ENCODE results near the gene PDCD2L. TPM values are rescaled to one million over a fixed set of nuclear protein-coding genes. Genes with fewer than 3 reads are reported as not detected.

The PDCD2L gene
- total RNA-seq, 1 experiment from 2014 or later = 43.3 TPM

DNA sequence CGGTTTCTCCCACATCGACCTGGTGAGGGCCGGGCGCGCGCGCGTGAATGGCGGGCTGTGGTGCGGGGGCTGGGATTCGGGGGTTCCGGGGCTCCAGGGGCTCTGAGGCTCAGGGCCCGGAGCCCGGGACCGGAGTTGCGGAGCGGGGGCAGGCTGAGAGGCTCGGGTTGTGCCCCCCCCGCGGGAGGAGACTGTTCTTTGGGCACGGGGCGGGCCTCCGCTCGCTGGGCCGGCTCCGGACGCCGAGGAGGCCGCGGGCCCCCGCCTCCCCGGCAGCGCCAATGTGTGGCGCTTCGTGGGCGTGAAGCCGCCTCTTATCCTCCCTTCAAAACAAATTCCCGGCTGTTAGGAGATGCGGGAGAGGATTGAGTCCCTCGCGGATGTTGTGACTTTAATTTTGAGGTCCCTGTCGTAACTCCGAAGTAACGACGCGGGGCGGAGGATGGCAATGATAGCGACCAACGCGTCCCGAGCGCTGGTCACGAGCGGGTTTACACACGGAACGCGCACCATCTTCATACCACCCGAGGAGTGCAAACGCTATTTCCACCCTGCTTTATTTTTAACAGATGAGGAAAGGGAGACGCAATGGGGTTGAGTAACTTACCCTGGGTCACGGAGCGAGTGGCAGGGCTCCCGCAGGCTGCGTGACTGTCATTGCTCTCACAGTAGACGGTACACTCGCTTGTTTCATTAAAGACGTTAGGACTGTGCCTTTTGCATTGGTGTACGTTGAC, 24.5 kb downstream of the PDCD2L start:
- no peak overlapping the region for H2AK5ac ChIP-seq (ENCODE audit: insufficient read length, low read length)
- Mint-ChIP-seq H3K9me3 (no peaks in the 10 kb centered on the region), H3K4me1 (peaks cover 15 to 24% of the 10 kb centered on the region in 2 experiments), H3K4me3 (peak overlapping the region; percentile 97 to 98), H3K36me3 (ENCODE audit: insufficient read depth in 1 of 3, low read depth in 3 of 3) (peaks cover 15 to 52% (median 40%) of the 10 kb centered on the region in 3 experiments), H3K27ac (peak overlapping the region; percentile 63 to 97 (median 95); a peak in 6 of 7 replicates), H3K27me3 (ENCODE audit: low read depth) (no peaks in the 10 kb centered on the region; the same call in 1 of the 2 replicates)
- H4K5ac ChIP-seq (ENCODE audit: insufficient read length, low read depth, low read length) = no peak overlapping the region
- H3K4me2 ChIP-seq (ENCODE audit: insufficient read depth, insufficient read length, low read length) = peak overlapping the region; percentile 98
- no peak overlapping the region for H2BK120ac ChIP-seq (ENCODE audit: low read depth, low read length, poor library complexity, severe bottlenecking)
- no peak overlapping the region for H2BK12ac ChIP-seq (ENCODE audit: insufficient read length, low read depth, low read length)
- H3K27ac ChIP-seq (ENCODE audit: insufficient read length, low read depth, low read length) = no peak overlapping the region
- H2AFZ ChIP-seq (ENCODE audit: low read length) = no peak overlapping the region
- no peak overlapping the region for H2BK15ac ChIP-seq (ENCODE audit: low read depth, low read length)
- H3K18ac ChIP-seq (ENCODE audit: insufficient read length, low read depth, low read length) = peak overlapping the region; percentile 30
- H3K4me1 ChIP-seq (ENCODE audit: insufficient read depth, low read length) = no peaks in the 10 kb centered on the region; the same call in 1 of the 2 replicates
- H3K79me2 ChIP-seq (ENCODE audit: insufficient read depth, low read length) = peaks cover 35% of the 10 kb centered on the region; the same call in 1 of the 2 replicates
- no peaks in the 10 kb centered on the region for H3K9me3 ChIP-seq (ENCODE audit: control insufficient read depth, low read depth, low read length)
- no peak overlapping the region for H4K8ac ChIP-seq (replicated peaks; ENCODE audit: insufficient read length, low read depth, low read length)
- H3K4ac ChIP-seq (ENCODE audit: low read depth, low read length) = no peak overlapping the region
- no peak overlapping the region for H3T11ph ChIP-seq (ENCODE audit: low read length)
- no peaks in the 10 kb centered on the region for H3K27me3 ChIP-seq (ENCODE audit: insufficient read depth, low read length)
- H3K23me2 ChIP-seq (ENCODE audit: insufficient read length, low read depth, low read length, poor library complexity, severe bottlenecking) = peaks cover 3% of the 10 kb centered on the region
- no peak overlapping the region for H3K56ac ChIP-seq (ENCODE audit: insufficient read length, low read depth, low read length)
- no peak overlapping the region for H2BK20ac ChIP-seq (ENCODE audit: low read depth, low read length, poor library complexity, severe bottlenecking)
- no peak overlapping the region for H2BK5ac ChIP-seq (ENCODE audit: insufficient read length, low read length)
- H3K14ac ChIP-seq (ENCODE audit: insufficient read depth, low read length) = peak overlapping the region; percentile 59; the same call in 1 of the 2 replicates
- peak overlapping the region; percentile 89 for H3K9ac ChIP-seq (ENCODE audit: extremely low read depth, insufficient read length, low read length)
- no peaks in the 10 kb centered on the region for H3K79me1 ChIP-seq (ENCODE audit: insufficient read depth, low read depth, low read length, poor library complexity, severe bottlenecking)
- no peaks in the 10 kb centered on the region for H4K20me1 ChIP-seq (ENCODE audit: control insufficient read depth, insufficient read depth, insufficient read length)
- no peak for DNase-seq
- WGBS (ENCODE audit: extremely low coverage, insufficient read length, low lambda C conversion rate) = no CpG with 5 or more reads among the region's 68 CpGs
- H3K23ac ChIP-seq (ENCODE audit: insufficient read length, low read depth, low read length) = no peak overlapping the region
- H4K91ac ChIP-seq (ENCODE audit: insufficient read length, low read depth, low read length) = no peak overlapping the region
- no peak for TF ChIP-seq CTCF (conservative IDR thresholded peaks at IDR 0.05)
